Coronary artery (tissue), 2 donors: Measurements from ENCODE around the gene YARS2.

Experiments used
- DNase-seq: peaks from one replicate; pipeline ENCODE4 v3.0.0-alpha.2; 2017; ENCODE audit warnings: low spot score
- H3K27ac ChIP-seq, 2 donors: fragments of 200-600 bp; sonication (generic); one replicate each; pipeline ENCODE4 v1.5.1; 2016 to 2019
- H3K4me3 ChIP-seq: fragments of 200-600 bp; sonication (generic); 2 replicates; pipeline ENCODE4 v1.5.1; 2016; ENCODE audit warnings: mild to moderate bottlenecking, moderate library complexity
- TF ChIP-seq, protein P1 (sequence below): fragments of 200-600 bp; sonication (generic); IDR thresholded peaks from one replicate; pipeline ENCODE4 v1.5.1; 2019; ENCODE audit warnings: antibody characterized with exemption

YARS2 gene

DNA sequence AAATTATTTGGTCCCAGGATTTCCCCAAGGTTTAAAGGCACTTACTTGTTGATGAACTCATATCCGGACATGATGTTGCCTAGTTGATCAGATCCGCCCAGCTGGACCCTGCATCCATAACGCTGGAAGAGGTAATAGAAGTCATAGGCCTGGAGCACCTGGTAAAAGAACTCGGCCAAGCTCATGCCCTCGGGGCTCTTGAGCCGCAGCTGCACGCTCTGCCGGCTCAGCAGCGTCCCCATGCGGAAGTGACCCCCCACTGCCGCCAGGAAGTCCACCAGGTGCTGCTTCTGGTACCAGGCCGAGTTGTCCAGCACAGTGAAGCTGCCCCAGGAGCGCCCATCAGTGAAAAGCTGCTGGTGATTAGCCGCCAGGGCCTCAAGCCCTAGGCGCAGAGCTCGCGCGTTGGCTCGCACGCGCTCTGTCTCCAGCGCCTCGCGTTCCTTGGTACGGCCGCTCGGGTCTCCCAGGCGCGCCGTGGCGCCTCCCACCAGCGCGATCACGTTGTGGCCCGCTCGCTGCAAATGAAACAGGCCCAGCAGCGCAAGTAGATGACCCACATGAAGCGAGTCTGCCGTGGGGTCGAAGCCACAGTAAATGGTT, 545 bp downstream of the YARS2 start:
- TF ChIP-seq, protein P1, sequence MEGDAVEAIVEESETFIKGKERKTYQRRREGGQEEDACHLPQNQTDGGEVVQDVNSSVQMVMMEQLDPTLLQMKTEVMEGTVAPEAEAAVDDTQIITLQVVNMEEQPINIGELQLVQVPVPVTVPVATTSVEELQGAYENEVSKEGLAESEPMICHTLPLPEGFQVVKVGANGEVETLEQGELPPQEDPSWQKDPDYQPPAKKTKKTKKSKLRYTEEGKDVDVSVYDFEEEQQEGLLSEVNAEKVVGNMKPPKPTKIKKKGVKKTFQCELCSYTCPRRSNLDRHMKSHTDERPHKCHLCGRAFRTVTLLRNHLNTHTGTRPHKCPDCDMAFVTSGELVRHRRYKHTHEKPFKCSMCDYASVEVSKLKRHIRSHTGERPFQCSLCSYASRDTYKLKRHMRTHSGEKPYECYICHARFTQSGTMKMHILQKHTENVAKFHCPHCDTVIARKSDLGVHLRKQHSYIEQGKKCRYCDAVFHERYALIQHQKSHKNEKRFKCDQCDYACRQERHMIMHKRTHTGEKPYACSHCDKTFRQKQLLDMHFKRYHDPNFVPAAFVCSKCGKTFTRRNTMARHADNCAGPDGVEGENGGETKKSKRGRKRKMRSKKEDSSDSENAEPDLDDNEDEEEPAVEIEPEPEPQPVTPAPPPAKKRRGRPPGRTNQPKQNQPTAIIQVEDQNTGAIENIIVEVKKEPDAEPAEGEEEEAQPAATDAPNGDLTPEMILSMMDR: peak; percentile 49
- peak overlapping the region; percentile 88 for H3K4me3 ChIP-seq
- DNase-seq: peak; percentile 81
- H3K27ac ChIP-seq: peak overlapping the region; percentile 89

DNA sequence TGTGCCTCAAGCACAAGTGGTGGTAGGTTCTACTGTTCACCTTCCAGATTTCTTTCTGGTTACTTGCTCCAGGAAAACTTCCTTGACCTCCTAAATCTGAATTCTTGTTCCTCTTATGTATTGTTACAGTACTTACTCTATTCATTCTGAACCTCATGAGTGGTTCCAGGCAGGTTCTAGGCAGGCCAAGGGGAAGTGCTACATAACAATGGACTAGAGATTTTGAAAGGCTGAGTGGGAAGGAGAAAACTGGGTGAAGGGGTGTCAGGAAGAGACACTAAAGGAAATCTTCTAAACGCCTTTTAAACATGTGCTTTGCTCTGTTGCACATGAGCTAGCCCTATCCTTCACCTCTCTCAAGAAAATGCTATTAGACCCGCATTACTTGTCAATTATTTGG, 1.6 kb downstream of the YARS2 start:
- no peak for DNase-seq
- TF ChIP-seq, protein P1: no peak
- Histone ChIP-seq H3K27ac (no peak overlapping the region), H3K4me3 (peak overlapping the region; percentile 88)

DNA sequence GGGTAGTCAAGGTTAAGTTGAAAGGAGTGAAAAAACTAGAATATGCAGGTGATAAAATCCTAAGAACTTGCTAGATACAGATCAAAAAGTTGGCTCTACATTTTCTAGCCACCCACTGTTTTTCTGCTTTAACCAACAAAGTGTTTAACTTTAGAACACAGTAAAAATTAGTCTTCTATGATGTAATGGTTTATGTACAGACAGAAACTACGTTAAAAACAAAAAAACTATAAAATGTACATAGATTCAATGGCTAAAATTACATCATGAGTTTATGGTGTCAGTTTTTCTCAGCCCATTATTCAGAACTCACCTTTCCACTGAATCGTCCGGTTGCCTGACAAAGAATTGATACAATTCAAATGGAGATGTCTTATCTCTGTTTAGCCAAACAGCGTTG, 2.1 kb downstream of the YARS2 start:
- TF ChIP-seq, protein P1: no peak
- no peak for DNase-seq
- no peak overlapping the region for H3K27ac ChIP-seq
- H3K4me3 ChIP-seq: no peak overlapping the region

DNA sequence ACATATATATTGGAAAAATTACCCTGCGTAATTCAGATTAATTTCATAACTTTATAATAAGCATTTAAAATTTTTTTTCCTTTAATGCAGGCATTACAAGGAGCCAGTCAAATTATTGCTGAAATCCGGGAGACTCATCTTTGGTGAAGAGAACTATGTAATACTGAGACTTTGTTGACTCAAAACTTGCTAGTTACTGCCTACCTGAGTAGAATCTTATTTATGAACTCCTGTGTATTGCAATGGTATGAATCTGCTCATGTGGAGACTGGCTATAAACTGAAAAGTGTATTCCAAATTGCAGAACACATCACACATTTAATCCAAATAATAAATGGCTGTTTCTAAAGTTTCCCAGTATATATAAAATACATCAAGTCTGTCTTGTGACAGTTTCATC, 12.4 kb downstream of the YARS2 start:
- H3K27ac ChIP-seq: no peak overlapping the region
- DNase-seq: no peak
- H3K4me3 ChIP-seq: no peak overlapping the region
- TF ChIP-seq, protein P1: no peak

DNA sequence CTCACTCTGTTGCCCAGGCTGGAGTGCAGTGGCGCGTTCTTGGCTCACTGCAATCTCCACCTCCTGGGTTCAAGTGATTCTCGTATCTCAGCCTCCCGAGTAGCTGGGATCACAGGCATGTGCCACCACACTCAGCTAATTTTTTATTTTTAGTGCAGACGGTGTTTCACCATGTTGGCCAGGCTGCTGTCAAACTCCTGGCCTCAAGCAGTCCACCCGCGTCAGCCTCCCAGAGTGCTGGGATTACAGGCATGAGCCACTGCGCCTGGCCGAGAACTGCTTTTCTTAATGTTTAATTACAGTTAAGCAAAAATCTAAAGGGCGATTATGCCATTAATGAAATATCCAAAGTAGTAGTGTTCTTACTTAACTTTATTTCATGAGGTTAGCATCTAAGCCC, 13.6 kb downstream of the YARS2 start:
- TF ChIP-seq, protein P1: no peak
- Histone ChIP-seq H3K4me3 (no peak overlapping the region), H3K27ac (no peak overlapping the region)
- DNase-seq: no peak

DNA sequence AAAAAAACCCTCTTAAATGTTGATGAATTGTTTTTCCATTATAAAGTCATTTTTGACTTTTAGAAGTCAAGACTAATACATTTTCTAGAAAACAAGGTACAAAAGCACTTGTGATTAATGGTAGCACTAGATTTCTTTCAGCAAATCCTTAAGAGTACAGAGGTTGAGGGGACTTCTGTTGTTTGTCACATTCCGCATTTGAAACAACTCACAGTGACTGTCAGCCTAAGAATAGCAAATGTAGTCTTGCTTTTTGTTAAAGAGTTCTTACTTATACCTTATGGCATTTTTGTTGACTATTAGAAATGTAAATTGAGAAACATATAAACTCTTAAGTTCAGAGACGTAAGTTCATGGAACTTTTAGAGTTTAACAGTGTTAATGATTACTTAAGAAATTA, 16.4 kb downstream of the YARS2 start:
- no peak overlapping the region for H3K27ac ChIP-seq
- TF ChIP-seq, protein P1: no peak
- no peak overlapping the region for H3K4me3 ChIP-seq
- no peak for DNase-seq

DNA sequence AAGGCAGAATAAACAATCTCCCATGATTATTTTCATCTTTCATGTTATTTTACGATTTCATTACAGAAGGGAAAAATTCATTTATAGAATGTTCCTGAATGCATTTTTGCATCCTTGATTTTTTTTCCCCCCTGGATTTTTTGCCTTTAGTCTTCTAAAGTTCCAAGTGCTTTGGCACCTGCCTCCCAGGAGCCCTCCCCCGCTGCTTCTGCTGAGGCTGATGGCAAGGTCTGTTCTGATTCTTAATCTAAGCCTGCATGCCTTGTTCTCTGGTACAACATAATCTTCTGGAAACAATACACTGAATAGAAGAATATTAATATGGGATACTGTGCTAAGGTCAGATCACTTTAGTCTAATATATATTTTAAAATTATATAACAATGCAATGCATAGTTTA, 18.0 kb downstream of the YARS2 start:
- TF ChIP-seq, protein P1: no peak

More for the DNA sequence above, 18.0 kb downstream of the YARS2 start:
- Histone ChIP-seq H3K27ac (no peak overlapping the region), H3K4me3 (no peak overlapping the region)
- no peak for DNase-seq
